ENCODE measurements around the gene IL34. TPM values are rescaled to one million over a fixed set of nuclear protein-coding genes. Genes with fewer than 3 reads are reported as not detected.

Gene IL34
- total and polyA plus RNA-seq, 2 of the 13 experiments (the other 11 are each of a cell fraction or from before 2014, with no cell fraction given), result 1.2 to 1.3 TPM

DNA sequence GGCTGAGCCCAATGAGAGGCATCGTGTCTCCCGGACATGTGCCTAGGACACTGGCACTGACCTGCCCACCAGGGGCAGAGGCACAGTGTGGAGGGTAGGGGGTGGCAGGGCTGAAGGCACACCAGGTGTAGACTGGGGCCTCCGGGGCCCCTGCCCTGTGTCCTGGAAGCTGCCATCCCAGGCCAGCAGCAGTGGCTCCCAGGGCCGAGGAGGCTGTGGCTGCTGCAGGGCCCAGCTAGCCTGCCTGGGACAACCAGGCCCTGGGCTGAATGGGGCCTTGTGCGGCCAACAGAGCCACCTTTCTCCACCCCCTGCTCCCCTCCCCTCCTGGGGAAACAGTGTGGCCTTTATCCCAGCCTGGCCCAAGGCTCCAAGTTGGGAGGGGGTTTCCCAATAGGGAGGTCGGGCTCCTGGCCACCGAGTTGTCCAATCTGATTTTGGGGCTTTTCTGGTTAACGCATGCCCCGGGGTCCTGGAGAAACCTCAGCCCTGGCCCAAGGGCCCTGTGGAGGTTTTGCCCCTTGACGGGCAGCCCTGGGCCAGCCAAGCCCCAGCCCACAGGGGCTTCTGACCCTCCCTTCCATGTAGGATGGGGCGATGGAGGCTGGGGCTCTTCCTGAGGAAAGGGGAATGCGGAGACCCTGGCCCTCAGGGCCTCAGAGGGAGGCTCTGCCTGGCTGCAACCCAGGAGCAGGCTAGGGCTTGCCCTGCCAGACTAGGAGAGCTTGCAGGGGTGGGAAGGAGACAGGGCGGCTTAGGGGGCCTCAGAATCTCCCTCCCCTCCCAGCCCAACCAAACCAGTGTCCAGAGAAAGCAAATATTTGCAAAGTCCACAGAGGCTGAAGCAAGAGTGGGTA, 35.3 kb downstream of the IL34 start (continued):
- TF ChIP-seq MATR3 (CRISPR knock-in tag; IDR thresholded peaks at IDR 0.05) (no peak), EEA1 (CRISPR knock-in tag; IDR thresholded peaks at IDR 0.05; ENCODE audit: borderline replicate concordance) (no peak), ZBTB20 (CRISPR knock-in tag; IDR thresholded peaks at IDR 0.05; ENCODE audit: borderline replicate concordance, low read depth) (0 out of 2 replicates have a peak, but pooled peaks have one; percentile 38), ZNF326 (CRISPR knock-in tag; IDR thresholded peaks at IDR 0.05; ENCODE audit: borderline replicate concordance) (no peak; the same call in 1 of the 2 replicates), ZSCAN29 (CRISPR knock-in tag; conservative IDR thresholded peaks at IDR 0.05) (no peak; the same call in 1 of the 2 replicates), TBX2 (CRISPR knock-in tag; IDR thresholded peaks at IDR 0.05; ENCODE audit: borderline replicate concordance) (peak; percentile 72), SOX5 (CRISPR knock-in tag; IDR thresholded peaks at IDR 0.05; ENCODE audit: borderline replicate concordance) (peak; percentile 28; the same call in 1 of the 2 replicates), WIZ (CRISPR knock-in tag; IDR thresholded peaks at IDR 0.05) (no peak), ATAD3A (CRISPR knock-in tag; IDR thresholded peaks at IDR 0.05) (no peak), ZBTB42 (CRISPR knock-in tag; IDR thresholded peaks at IDR 0.05) (no peak), ZNF660 (CRISPR knock-in tag; IDR thresholded peaks at IDR 0.05; ENCODE audit: borderline replicate concordance, low read depth) (no peak), ZNF780A (CRISPR knock-in tag; IDR thresholded peaks at IDR 0.05) (no peak), PHF20 (CRISPR knock-in tag; IDR thresholded peaks at IDR 0.05) (no peak), STAG1 (CRISPR knock-in tag; IDR thresholded peaks at IDR 0.05) (peak; percentile 37; the same call in 1 of the 2 replicates), ZNF3 (CRISPR knock-in tag; IDR thresholded peaks at IDR 0.05) (peak; percentile 31; the same call in 1 of the 2 replicates), SMARCC2 (IDR thresholded peaks at IDR 0.05) (no peak), TP53 (CRISPR knock-in tag; conservative IDR thresholded peaks at IDR 0.05) (peak; percentile 77; the same call in 1 of the 2 replicates), ZIK1 (CRISPR knock-in tag; IDR thresholded peaks at IDR 0.05; ENCODE audit: borderline replicate concordance, low read depth) (no peak)
- TF ChIP-seq, protein P1, sequence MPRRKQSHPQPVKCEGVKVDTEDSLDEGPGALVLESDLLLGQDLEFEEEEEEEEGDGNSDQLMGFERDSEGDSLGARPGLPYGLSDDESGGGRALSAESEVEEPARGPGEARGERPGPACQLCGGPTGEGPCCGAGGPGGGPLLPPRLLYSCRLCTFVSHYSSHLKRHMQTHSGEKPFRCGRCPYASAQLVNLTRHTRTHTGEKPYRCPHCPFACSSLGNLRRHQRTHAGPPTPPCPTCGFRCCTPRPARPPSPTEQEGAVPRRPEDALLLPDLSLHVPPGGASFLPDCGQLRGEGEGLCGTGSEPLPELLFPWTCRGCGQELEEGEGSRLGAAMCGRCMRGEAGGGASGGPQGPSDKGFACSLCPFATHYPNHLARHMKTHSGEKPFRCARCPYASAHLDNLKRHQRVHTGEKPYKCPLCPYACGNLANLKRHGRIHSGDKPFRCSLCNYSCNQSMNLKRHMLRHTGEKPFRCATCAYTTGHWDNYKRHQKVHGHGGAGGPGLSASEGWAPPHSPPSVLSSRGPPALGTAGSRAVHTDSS (CRISPR knock-in tag; conservative IDR thresholded peaks at IDR 0.05), result no peak
- TF ChIP-seq, protein P2, sequence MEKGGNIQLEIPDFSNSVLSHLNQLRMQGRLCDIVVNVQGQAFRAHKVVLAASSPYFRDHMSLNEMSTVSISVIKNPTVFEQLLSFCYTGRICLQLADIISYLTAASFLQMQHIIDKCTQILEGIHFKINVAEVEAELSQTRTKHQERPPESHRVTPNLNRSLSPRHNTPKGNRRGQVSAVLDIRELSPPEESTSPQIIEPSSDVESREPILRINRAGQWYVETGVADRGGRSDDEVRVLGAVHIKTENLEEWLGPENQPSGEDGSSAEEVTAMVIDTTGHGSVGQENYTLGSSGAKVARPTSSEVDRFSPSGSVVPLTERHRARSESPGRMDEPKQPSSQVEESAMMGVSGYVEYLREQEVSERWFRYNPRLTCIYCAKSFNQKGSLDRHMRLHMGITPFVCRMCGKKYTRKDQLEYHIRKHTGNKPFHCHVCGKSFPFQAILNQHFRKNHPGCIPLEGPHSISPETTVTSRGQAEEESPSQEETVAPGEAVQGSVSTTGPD (CRISPR knock-in tag; IDR thresholded peaks at IDR 0.05), result peak; percentile 64; the same call in 1 of the 2 replicates
- TF ChIP-seq, protein P3, sequence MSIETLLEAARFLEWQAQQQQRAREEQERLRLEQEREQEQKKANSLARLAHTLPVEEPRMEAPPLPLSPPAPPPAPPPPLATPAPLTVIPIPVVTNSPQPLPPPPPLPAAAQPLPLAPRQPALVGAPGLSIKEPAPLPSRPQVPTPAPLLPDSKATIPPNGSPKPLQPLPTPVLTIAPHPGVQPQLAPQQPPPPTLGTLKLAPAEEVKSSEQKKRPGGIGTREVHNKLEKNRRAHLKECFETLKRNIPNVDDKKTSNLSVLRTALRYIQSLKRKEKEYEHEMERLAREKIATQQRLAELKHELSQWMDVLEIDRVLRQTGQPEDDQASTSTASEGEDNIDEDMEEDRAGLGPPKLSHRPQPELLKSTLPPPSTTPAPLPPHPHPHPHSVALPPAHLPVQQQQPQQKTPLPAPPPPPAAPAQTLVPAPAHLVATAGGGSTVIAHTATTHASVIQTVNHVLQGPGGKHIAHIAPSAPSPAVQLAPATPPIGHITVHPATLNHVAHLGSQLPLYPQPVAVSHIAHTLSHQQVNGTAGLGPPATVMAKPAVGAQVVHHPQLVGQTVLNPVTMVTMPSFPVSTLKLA (IDR thresholded peaks at IDR 0.05), result no peak
- TF ChIP-seq, protein P4, sequence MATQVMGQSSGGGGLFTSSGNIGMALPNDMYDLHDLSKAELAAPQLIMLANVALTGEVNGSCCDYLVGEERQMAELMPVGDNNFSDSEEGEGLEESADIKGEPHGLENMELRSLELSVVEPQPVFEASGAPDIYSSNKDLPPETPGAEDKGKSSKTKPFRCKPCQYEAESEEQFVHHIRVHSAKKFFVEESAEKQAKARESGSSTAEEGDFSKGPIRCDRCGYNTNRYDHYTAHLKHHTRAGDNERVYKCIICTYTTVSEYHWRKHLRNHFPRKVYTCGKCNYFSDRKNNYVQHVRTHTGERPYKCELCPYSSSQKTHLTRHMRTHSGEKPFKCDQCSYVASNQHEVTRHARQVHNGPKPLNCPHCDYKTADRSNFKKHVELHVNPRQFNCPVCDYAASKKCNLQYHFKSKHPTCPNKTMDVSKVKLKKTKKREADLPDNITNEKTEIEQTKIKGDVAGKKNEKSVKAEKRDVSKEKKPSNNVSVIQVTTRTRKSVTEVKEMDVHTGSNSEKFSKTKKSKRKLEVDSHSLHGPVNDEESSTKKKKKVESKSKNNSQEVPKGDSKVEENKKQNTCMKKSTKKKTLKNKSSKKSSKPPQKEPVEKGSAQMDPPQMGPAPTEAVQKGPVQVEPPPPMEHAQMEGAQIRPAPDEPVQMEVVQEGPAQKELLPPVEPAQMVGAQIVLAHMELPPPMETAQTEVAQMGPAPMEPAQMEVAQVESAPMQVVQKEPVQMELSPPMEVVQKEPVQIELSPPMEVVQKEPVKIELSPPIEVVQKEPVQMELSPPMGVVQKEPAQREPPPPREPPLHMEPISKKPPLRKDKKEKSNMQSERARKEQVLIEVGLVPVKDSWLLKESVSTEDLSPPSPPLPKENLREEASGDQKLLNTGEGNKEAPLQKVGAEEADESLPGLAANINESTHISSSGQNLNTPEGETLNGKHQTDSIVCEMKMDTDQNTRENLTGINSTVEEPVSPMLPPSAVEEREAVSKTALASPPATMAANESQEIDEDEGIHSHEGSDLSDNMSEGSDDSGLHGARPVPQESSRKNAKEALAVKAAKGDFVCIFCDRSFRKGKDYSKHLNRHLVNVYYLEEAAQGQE (IDR thresholded peaks at IDR 0.05; ENCODE audit: borderline replicate concordance in 1 of 2, low read depth in 1 of 2, low read length in 2 of 2), result no peak
